Trophoblast cell (in vitro differentiated cells and primary cell): ENCODE measurements around the gene GABRG2. TPM values are rescaled to one million over a fixed set of nuclear protein-coding genes. Genes with fewer than 3 reads are reported as not detected.

Experiments
- DNase-seq, 2 donors: peaks; one replicate each; pipeline ENCODE4 v3.0.0-alpha.2; 2016
- H2AFZ ChIP-seq: 2 replicates; pipeline ENCODE4 v1.6.1; 2013; ENCODE audit warnings: low read length, moderate library complexity, mild to moderate bottlenecking; ENCODE audit not compliant: insufficient read depth, poor library complexity
- H2AK5ac ChIP-seq: 2 replicates; pipeline ENCODE4 v1.6.1; 2013; ENCODE audit warnings: mild to moderate bottlenecking, low read length
- H2BK120ac ChIP-seq: 2 replicates; pipeline ENCODE4 v1.6.1; 2013; ENCODE audit warnings: low read length, mild to moderate bottlenecking, moderate library complexity; ENCODE audit not compliant: insufficient read depth, poor library complexity
- H2BK12ac ChIP-seq: 2 replicates; pipeline ENCODE4 v1.6.1; 2013; ENCODE audit warnings: mild to moderate bottlenecking, low read length, moderate library complexity
- H2BK5ac ChIP-seq: 2 replicates; pipeline ENCODE4 v1.6.1; 2013; ENCODE audit warnings: low read length, low read depth, moderate library complexity, mild to moderate bottlenecking; ENCODE audit not compliant: poor library complexity
- H3K14ac ChIP-seq: 2 replicates; pipeline ENCODE4 v1.6.1; 2013; ENCODE audit warnings: mild to moderate bottlenecking, low read length
- H3K18ac ChIP-seq: 2 replicates; pipeline ENCODE4 v1.6.1; 2013; ENCODE audit warnings: mild to moderate bottlenecking, low read length
- H3K23ac ChIP-seq: 2 replicates; pipeline ENCODE4 v1.6.1; 2013; ENCODE audit warnings: low read length
- H3K27ac ChIP-seq: 2 replicates; pipeline ENCODE4 v1.5.1; 2013; ENCODE audit warnings: low read depth, mild to moderate bottlenecking, inconsistent platforms, low read length, moderate library complexity
- H3K27me3 ChIP-seq: 2 replicates; pipeline ENCODE4 v1.6.1; 2013; ENCODE audit warnings: inconsistent platforms, mild to moderate bottlenecking, low read length, moderate library complexity; ENCODE audit not compliant: insufficient read depth
- H3K36me3 ChIP-seq, 2 experiments: 1 replicate in 1 of 2; 2 replicates in 1 of 2; pipeline ENCODE4 v1.6.1; 2013; ENCODE audit warnings: low read length in 2 of 2, mild to moderate bottlenecking in 2 of 2, moderate library complexity in 1 of 2; ENCODE audit not compliant: insufficient read depth in 2 of 2, control insufficient read depth in 1 of 2
- H3K4ac ChIP-seq: 2 replicates; pipeline ENCODE4 v1.6.1; 2013; ENCODE audit warnings: low read depth, mild to moderate bottlenecking, low read length, moderate library complexity
- H3K4me1 ChIP-seq, 2 experiments: 1 replicate in 1 of 2; 2 replicates in 1 of 2; pipeline ENCODE4 v1.6.1; 2013; ENCODE audit warnings: low read length in 2 of 2, mild to moderate bottlenecking in 2 of 2, moderate library complexity in 1 of 2; ENCODE audit not compliant: insufficient read depth in 2 of 2, control insufficient read depth in 1 of 2
- H3K4me2 ChIP-seq: 2 replicates; pipeline ENCODE4 v1.6.1; 2013; ENCODE audit warnings: inconsistent platforms, mild to moderate bottlenecking, low read length, moderate library complexity
- H3K4me3 ChIP-seq: 2 replicates; pipeline ENCODE4 v1.5.1; 2013; ENCODE audit warnings: mild to moderate bottlenecking, low read depth, low read length, inconsistent platforms
- H3K79me1 ChIP-seq: one replicate; pipeline ENCODE4 v1.6.1; 2013; ENCODE audit warnings: low read length
- H3K79me2 ChIP-seq: 2 replicates; pipeline ENCODE4 v1.6.1; 2013; ENCODE audit warnings: low read length, mild to moderate bottlenecking; ENCODE audit not compliant: control insufficient read depth, insufficient read depth, poor library complexity
- H3K9ac ChIP-seq: 2 replicates; pipeline ENCODE4 v1.6.1; 2013; ENCODE audit warnings: mild to moderate bottlenecking, low read length
- H3K9me3 ChIP-seq: 2 replicates; pipeline ENCODE4 v1.6.1; 2013; ENCODE audit warnings: low read depth, mild to moderate bottlenecking, control low read depth, inconsistent platforms, low read length; ENCODE audit not compliant: insufficient read depth
- H4K12ac ChIP-seq: 2 replicates; pipeline ENCODE4 v1.6.1; 2013; ENCODE audit warnings: low read depth, mild to moderate bottlenecking, low read length, moderate library complexity
- H4K8ac ChIP-seq: 2 replicates; pipeline ENCODE4 v1.6.1; 2013; ENCODE audit warnings: low read depth, mild to moderate bottlenecking, low read length, moderate library complexity
- H4K91ac ChIP-seq: one replicate; pipeline ENCODE4 v1.6.1; 2013; ENCODE audit warnings: low read depth, mild to moderate bottlenecking, low read length, moderate library complexity
- WGBS: extraction: QIAGEN DNeasy Blood & Tissue Kit; methylation state at CpG from one replicate; pipeline ENCODE4 v1.1.7; 2013; ENCODE audit warnings: missing lambda C conversion rate; ENCODE audit not compliant: insufficient read length, insufficient coverage; ENCODE audit errors: extremely low coverage; 5-methylcytosine and 5-hydroxymethylcytosine counted together
- polyA plus RNA-seq: library from polyadenylated mRNA; stranded (reverse); fragments of 200-250 nt; gene quantifications from 2 replicates; pipeline ENCODE4 v1.2.3, GENCODE V29; 2013

Gene GABRG2
- 0.10 and 0.14 TPM in 2 replicates for polyA plus RNA-seq

- Histone ChIP-seq H2BK12ac (no peak within 1 kb of the TSS), H2BK120ac (no peak within 1 kb of the TSS), H3K36me3 (no peaks in the 10 kb centered on the region), H3K4me2 (no peak within 1 kb of the TSS), H3K14ac (no peak within 1 kb of the TSS), H4K12ac (no peak within 1 kb of the TSS), H3K4me1 (no peaks in the 10 kb centered on the region), H2AFZ (no peak within 1 kb of the TSS), H3K9me3 (no peaks in the 10 kb centered on the region), H2BK5ac (no peak within 1 kb of the TSS), H3K9ac (no peak within 1 kb of the TSS), H4K8ac (no peak within 1 kb of the TSS), H3K79me1 (no peaks in the 10 kb centered on the region), H3K27me3 (no peaks in the 10 kb centered on the region), H2AK5ac (no peak within 1 kb of the TSS), H3K18ac (no peak within 1 kb of the TSS), H3K4me3 (no peak within 1 kb of the TSS), H3K4ac (no peak within 1 kb of the TSS), H4K91ac (no peak within 1 kb of the TSS), H3K23ac (no peak within 1 kb of the TSS), H3K79me2 (no peaks in the 10 kb centered on the region), H3K27ac (no peak within 1 kb of the TSS)
- 100% methylated on average over 1 of the region's 21 CpGs for WGBS
- DNase-seq, result no peak
Measured at GRCh38 chr5:162067655-162068411, at the start of gene GABRG2. GABRG2 (plus strand) TSS chr5:162067773; CDS start chr5:162068000, 227 bp downstream.

GRCh38 chr5:162025312-162025711 is 42.3 kb upstream of the GABRG2 start:
- H4K8ac ChIP-seq, result no peak overlapping the region
- H2BK12ac ChIP-seq, result no peak overlapping the region
- H3K4ac ChIP-seq, result no peak overlapping the region
- DNase-seq, result no peak
- H3K14ac ChIP-seq, result no peak overlapping the region
- no peak overlapping the region for H3K9ac ChIP-seq
- H3K23ac ChIP-seq, result no peak overlapping the region
- H3K4me2 ChIP-seq, result no peak overlapping the region
- H3K27me3 ChIP-seq, result no peaks in the 10 kb centered on the region
- WGBS, result no CpG with 5 or more reads among the region's 2 CpGs
- H3K27ac ChIP-seq, result no peak overlapping the region
- H3K79me1 ChIP-seq, result no peaks in the 10 kb centered on the region
- H2AFZ ChIP-seq, result no peak overlapping the region
- no peak overlapping the region for H4K91ac ChIP-seq
- H4K12ac ChIP-seq, result no peak overlapping the region
- H3K4me1 ChIP-seq, result no peaks in the 10 kb centered on the region
- no peak overlapping the region for H2BK120ac ChIP-seq
- no peaks in the 10 kb centered on the region for H3K36me3 ChIP-seq
- no peak overlapping the region for H3K4me3 ChIP-seq
- no peak overlapping the region for H2BK5ac ChIP-seq
- H3K9me3 ChIP-seq, result no peaks in the 10 kb centered on the region
- H2AK5ac ChIP-seq, result no peak overlapping the region
- H3K18ac ChIP-seq, result no peak overlapping the region
- no peaks in the 10 kb centered on the region for H3K79me2 ChIP-seq

GRCh38 chr5:162026803-162027202 is 40.8 kb upstream of the GABRG2 start:
- no CpG with 5 or more reads among the region's 4 CpGs for WGBS
- Histone ChIP-seq H3K79me1 (no peaks in the 10 kb centered on the region), H2BK120ac (no peak overlapping the region), H2AK5ac (no peak overlapping the region), H2BK5ac (no peak overlapping the region), H3K36me3 (no peaks in the 10 kb centered on the region), H3K23ac (no peak overlapping the region), H3K9ac (no peak overlapping the region), H2AFZ (no peak overlapping the region), H3K4me3 (no peak overlapping the region), H4K8ac (no peak overlapping the region), H3K4me1 (no peaks in the 10 kb centered on the region), H3K4ac (no peak overlapping the region), H3K18ac (no peak overlapping the region), H3K27ac (no peak overlapping the region), H3K9me3 (no peaks in the 10 kb centered on the region), H3K4me2 (no peak overlapping the region), H3K14ac (no peak overlapping the region), H2BK12ac (no peak overlapping the region), H4K91ac (no peak overlapping the region), H3K79me2 (no peaks in the 10 kb centered on the region), H4K12ac (no peak overlapping the region), H3K27me3 (no peaks in the 10 kb centered on the region)
- no peak for DNase-seq

- Histone ChIP-seq H2AFZ (no peak overlapping the region), H3K4me1 (no peaks in the 10 kb centered on the region), H3K4me2 (no peak overlapping the region), H4K8ac (no peak overlapping the region), H3K4ac (no peak overlapping the region), H3K27ac (no peak overlapping the region), H2BK5ac (no peak overlapping the region), H3K9me3 (no peaks in the 10 kb centered on the region), H3K23ac (no peak overlapping the region), H2AK5ac (no peak overlapping the region), H3K27me3 (no peaks in the 10 kb centered on the region), H3K18ac (no peak overlapping the region), H3K79me1 (no peaks in the 10 kb centered on the region), H3K79me2 (no peaks in the 10 kb centered on the region), H3K14ac (no peak overlapping the region), H3K9ac (no peak overlapping the region), H3K36me3 (no peaks in the 10 kb centered on the region), H2BK12ac (no peak overlapping the region), H4K91ac (no peak overlapping the region), H4K12ac (no peak overlapping the region), H3K4me3 (no peak overlapping the region), H2BK120ac (no peak overlapping the region)
- no peak for DNase-seq
- no CpG with 5 or more reads among the region's 1 CpG for WGBS
Measured at GRCh38 chr5:162037431-162037830, 30.1 kb upstream of the GABRG2 start.
